ENCODE measurements around the gene CALN1. TPM values are rescaled to one million over a fixed set of nuclear protein-coding genes. Genes with fewer than 3 reads are reported as not detected.
"Not testable (repeated sequence)": the region's sequence is repeated elsewhere in the genome, so short reads cannot be mapped to it uniquely, and the experiment has no call there.

Gene CALN1
- total RNA-seq: under 1 TPM; 0.06 to 0.98 (median 0.34) TPM
- long read RNA-seq, partial matches to known transcripts: 0 of 1 reads
- long read RNA-seq, other reads (novel, unspliced or antisense): 1 of 1 reads

GRCh38 chr7:72412121-72412618 is at the start of gene CALN1:
TSS of gene CALN1 (minus strand) at chr7:72412338.
- H3K9me3 ChIP-seq; intact Hi-C loops (cut with DNase I); DNase-seq; H3K36me3 ChIP-seq; H3K27me3 ChIP-seq; H3K4me1 ChIP-seq; H3K4me3 ChIP-seq; ATAC-seq; H3K27ac ChIP-seq: not testable (repeated sequence)
- WGBS (ENCODE audit: insufficient coverage, low coverage, low lambda C conversion rate, missing lambda C conversion rate): 91% methylated on average over 16 of the region's 21 CpGs

DNA sequence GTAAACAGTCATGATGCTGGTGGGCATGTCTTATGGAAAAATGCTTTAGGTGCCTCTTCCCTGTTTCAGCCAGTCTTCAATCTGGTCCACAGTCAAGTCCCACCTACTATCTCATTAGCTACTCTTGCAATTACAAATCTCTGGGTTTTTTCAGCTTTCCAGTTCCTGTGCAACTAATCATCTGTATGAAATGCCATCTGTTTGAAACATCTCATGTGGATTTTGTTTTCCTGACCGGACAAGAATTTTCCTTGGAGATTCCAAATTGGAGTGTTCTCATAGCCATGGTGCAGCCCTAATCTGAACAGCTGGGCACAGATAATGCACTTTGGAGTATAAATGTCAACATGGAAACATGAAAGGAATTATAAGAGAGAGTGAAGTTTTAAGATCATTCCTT is 41.3 kb upstream of the CALN1 start:
- H3K4me3 ChIP-seq: no peak overlapping the region
- no peak overlapping the region for H3K27ac ChIP-seq
- TF ChIP-seq, protein P1, sequence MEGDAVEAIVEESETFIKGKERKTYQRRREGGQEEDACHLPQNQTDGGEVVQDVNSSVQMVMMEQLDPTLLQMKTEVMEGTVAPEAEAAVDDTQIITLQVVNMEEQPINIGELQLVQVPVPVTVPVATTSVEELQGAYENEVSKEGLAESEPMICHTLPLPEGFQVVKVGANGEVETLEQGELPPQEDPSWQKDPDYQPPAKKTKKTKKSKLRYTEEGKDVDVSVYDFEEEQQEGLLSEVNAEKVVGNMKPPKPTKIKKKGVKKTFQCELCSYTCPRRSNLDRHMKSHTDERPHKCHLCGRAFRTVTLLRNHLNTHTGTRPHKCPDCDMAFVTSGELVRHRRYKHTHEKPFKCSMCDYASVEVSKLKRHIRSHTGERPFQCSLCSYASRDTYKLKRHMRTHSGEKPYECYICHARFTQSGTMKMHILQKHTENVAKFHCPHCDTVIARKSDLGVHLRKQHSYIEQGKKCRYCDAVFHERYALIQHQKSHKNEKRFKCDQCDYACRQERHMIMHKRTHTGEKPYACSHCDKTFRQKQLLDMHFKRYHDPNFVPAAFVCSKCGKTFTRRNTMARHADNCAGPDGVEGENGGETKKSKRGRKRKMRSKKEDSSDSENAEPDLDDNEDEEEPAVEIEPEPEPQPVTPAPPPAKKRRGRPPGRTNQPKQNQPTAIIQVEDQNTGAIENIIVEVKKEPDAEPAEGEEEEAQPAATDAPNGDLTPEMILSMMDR (IDR thresholded peaks at IDR 0.05): no peak
- no peak for TF ChIP-seq POLR2A (IDR thresholded peaks at IDR 0.05)
- H3K27me3 ChIP-seq: no peaks in the 10 kb centered on the region
- WGBS (ENCODE audit: insufficient coverage, low coverage, low lambda C conversion rate, missing lambda C conversion rate): 89% methylated on average over 1 of the region's 1 CpG
- ATAC-seq (no peak), DNase-seq (no peak)
- H3K4me1 ChIP-seq: no peaks in the 10 kb centered on the region
- intact Hi-C loops (cut with DNase I): no loop called here
- H3K36me3 ChIP-seq: no peaks in the 10 kb centered on the region
- no peaks in the 10 kb centered on the region for H3K9me3 ChIP-seq

DNA sequence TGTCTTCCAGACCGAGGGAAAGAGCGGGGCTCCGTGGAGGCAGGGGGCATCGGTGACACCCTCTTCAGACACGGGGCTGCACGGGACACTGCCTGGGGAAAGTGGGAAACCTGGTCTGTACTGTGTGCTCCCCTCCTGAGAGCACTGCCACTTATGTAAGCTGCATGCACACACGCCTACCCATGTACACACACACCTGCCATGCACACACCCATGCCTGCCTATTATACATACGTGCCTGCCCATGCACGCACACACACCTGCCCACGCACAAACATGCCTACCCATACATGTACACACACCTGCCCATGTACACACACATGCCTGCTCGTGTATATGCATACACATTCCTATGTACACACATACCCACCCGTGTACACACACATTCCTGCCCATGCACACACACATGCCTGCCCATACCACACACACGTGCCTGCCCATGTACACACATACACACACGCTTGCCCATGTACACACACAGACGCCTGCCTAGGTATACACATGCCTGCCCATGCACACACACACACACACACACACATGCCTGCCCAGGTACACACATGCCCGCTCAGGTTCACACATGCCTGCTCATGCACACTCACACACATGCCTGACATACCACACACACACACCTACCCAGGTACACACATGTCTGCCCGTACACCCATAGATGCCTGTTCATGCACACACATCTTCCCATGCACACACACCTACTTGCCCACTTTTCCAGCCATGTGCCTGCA is 35.5 kb upstream of the CALN1 start:
- Histone ChIP-seq H3K36me3 (no peaks in the 10 kb centered on the region), H3K27ac (no peak overlapping the region), H3K4me1 (no peaks in the 10 kb centered on the region), H3K27me3 (no peaks in the 10 kb centered on the region), H3K4me3 (no peak overlapping the region), H3K9me3 (no peaks in the 10 kb centered on the region)
- no peak for DNase-seq
- no peak for ATAC-seq
- intact Hi-C loops (cut with DNase I): no loop called here
- TF ChIP-seq POLR2A (IDR thresholded peaks at IDR 0.05): no peak
- TF ChIP-seq, protein P1 (IDR thresholded peaks at IDR 0.05): no peak
- 87% methylated on average over 8 of the region's 17 CpGs for WGBS (ENCODE audit: insufficient coverage, low coverage, low lambda C conversion rate, missing lambda C conversion rate)

DNA sequence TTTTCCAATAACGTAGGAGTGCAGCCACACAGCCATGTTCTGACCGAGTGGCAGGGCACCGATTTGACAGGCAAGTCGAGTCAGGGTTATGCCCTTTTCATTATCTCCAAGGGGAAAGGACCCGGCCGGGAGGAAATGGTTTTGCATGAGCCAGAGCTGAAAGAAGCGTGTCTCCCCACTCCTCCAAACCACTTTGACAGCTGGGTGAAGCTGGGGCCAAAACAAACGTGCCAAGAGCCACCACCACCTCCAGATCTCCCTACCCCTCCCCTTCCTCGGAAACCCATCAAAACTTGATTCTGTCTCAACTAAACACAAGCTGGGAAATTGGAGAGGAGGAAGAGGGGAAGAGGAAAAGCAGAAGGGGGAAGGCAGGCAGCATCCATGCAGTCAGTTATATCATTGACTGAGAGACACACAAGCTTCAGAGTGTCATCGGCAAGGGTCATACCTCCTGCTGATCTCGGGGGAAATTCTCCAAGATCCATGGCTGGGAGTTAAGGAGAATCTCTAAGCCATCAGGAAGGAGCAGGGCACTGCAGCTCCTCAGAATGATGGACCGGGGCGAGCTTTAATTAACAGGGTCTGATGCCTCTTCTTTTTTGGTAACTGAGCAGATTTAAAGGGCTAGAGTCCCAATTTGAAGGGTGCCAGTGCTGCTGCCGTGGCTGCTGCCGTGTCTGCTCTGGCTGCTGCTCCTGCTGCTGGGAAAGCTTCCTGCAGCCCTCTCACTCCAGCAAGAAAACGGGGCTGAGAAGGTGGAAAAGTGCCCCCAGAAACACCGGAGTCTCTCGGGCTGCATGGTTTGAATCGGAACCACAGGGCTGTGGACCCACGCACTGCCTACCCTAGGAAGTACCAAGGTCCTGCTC is 34.7 kb upstream of the CALN1 start:
- H3K4me3 ChIP-seq: no peak overlapping the region
- no peak overlapping the region for H3K27ac ChIP-seq
- 22% methylated on average over 14 of the region's 20 CpGs for WGBS (ENCODE audit: insufficient coverage, low coverage, low lambda C conversion rate, missing lambda C conversion rate)
- H3K36me3 ChIP-seq: no peaks in the 10 kb centered on the region
- H3K4me1 ChIP-seq: no peaks in the 10 kb centered on the region
- H3K9me3 ChIP-seq: no peaks in the 10 kb centered on the region
- ATAC-seq (no peak), DNase-seq (no peak)
- TF ChIP-seq POLR2A (IDR thresholded peaks at IDR 0.05): no peak
- TF ChIP-seq, protein P1 (IDR thresholded peaks at IDR 0.05): no peak
- intact Hi-C loops (cut with DNase I): no loop called here
- no peaks in the 10 kb centered on the region for H3K27me3 ChIP-seq

DNA sequence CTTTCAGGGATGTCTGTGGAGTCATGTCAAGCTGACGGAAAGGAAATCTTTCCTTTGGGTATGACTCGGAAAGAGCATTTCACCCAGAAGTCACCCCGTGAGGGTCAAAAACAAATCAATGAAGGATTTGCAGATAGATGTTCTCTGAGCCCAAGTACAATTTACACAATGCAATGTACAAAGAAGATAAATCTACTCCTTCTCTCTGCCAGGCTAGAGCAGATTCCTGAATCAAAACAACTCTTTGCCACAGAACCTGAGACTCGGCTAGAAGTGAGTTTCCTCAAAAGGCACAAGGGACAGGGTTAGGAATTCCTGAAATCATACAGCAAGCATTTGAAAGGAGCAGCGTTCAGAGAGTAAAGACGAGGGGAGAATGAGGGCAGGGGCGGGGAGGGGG is 34.0 kb upstream of the CALN1 start:
- intact Hi-C loops (cut with DNase I): no loop called here
- Histone ChIP-seq H3K27me3 (no peaks in the 10 kb centered on the region), H3K27ac (no peak overlapping the region), H3K4me3 (no peak overlapping the region), H3K4me1 (no peaks in the 10 kb centered on the region), H3K9me3 (no peaks in the 10 kb centered on the region), H3K36me3 (no peaks in the 10 kb centered on the region)
- DNase-seq: no peak
- TF ChIP-seq POLR2A (IDR thresholded peaks at IDR 0.05): no peak
- TF ChIP-seq, protein P1 (IDR thresholded peaks at IDR 0.05): no peak
- 35% methylated on average over 6 of the region's 7 CpGs for WGBS (ENCODE audit: insufficient coverage, low coverage, low lambda C conversion rate, missing lambda C conversion rate)
- ATAC-seq: no peak
